PC-3 (cell line): ENCODE results near the gene CD4.

Experiments used
- CTCF ChIP-seq: fragments of 300-600 bp; sonication (generic); conservative IDR thresholded peaks from 2 replicates; pipeline ENCODE4 v1.5.1; 2017; ENCODE audit warnings: antibody characterized with exemption, low read depth, mild to moderate bottlenecking, low read length
- EZH2 ChIP-seq: fragments of 300-600 bp; sonication (generic); IDR thresholded peaks from one replicate; pipeline ENCODE4 v1.6.1; 2017; ENCODE audit warnings: antibody characterized with exemption, mild to moderate bottlenecking, low read length; ENCODE audit not compliant: unreplicated experiment

- TF ChIP-seq CTCF = no peak
- TF ChIP-seq EZH2 = no peak
These were observed 25.1 kb upstream of the CD4 start for GRCh38 chr12:6764011-6764828.
